ENCODE results near the gene OR8J3.
"Not testable (repeated sequence)": the region's sequence is repeated elsewhere in the genome, so short reads cannot be mapped to it uniquely, and the experiment has no call there.

Gene OR8J3

DNA sequence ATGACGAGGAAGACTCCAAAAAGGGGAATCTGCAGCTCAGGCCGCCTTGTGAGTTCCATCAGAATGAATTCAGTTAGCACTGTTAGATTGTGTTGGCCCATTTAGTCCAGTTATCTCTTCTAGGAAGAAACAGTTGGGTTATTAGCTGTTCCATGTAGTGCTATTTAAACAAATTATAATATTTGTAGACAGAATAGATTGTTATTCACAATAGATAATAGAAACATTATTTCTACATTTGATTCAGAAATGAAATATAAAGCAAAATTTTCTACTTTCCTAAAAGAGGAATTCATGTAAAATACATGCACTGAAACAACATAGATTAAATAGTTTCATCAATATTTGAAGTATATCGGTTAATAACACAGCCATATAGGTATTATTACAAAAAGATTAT is 20.2 kb upstream of the OR8J3 start, which contains the start of gene OR8K5:
TSS of gene OR8K5 (minus strand) at position 101 of the 400 bp plus-strand sequence. CDS start at position 101, 0 bp downstream.
- DNase-seq (ENCODE audit: low read depth): no peak
- no peak within 1 kb of the TSS for H3K4me3 ChIP-seq (ENCODE audit: control insufficient read depth, low read depth, low read length)
- TF ChIP-seq, protein P1, sequence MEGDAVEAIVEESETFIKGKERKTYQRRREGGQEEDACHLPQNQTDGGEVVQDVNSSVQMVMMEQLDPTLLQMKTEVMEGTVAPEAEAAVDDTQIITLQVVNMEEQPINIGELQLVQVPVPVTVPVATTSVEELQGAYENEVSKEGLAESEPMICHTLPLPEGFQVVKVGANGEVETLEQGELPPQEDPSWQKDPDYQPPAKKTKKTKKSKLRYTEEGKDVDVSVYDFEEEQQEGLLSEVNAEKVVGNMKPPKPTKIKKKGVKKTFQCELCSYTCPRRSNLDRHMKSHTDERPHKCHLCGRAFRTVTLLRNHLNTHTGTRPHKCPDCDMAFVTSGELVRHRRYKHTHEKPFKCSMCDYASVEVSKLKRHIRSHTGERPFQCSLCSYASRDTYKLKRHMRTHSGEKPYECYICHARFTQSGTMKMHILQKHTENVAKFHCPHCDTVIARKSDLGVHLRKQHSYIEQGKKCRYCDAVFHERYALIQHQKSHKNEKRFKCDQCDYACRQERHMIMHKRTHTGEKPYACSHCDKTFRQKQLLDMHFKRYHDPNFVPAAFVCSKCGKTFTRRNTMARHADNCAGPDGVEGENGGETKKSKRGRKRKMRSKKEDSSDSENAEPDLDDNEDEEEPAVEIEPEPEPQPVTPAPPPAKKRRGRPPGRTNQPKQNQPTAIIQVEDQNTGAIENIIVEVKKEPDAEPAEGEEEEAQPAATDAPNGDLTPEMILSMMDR (conservative IDR thresholded peaks at IDR 0.05; ENCODE audit: control insufficient read depth, insufficient read depth, low read depth, low read length): no peak

DNA sequence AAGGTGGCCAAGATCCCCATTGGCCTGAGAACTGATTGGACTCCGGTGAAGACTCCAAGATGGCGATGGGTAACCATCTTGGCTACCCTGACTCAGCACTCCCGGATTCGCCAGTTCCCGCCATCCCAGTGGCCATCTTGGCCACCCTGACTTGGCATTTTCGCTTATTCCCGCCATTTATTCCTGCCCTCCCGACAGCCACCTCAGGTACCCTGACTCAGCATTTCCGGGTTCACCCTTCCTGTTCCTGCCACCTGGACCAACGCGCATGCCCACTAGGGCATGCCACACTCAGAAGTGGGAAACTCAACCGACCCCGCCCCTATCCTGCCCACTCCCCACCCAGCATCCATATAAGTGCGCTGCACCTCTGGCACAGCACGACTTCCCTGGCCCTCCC is 12.3 kb upstream of the OR8J3 start:
- H3K4me3 ChIP-seq (ENCODE audit: control insufficient read depth, low read depth, low read length): no peak overlapping the region
- TF ChIP-seq, protein P1 (conservative IDR thresholded peaks at IDR 0.05; ENCODE audit: control insufficient read depth, insufficient read depth, low read depth, low read length): no peak
- no peak for DNase-seq (ENCODE audit: low read depth)

- H3K4me3 ChIP-seq (ENCODE audit: control insufficient read depth, low read depth, low read length): no peak overlapping the region
- no peak for DNase-seq (ENCODE audit: low read depth)
- TF ChIP-seq, protein P1 (conservative IDR thresholded peaks at IDR 0.05; ENCODE audit: control insufficient read depth, insufficient read depth, low read depth, low read length): no peak
Observed at GRCh38 chr11:56151376-56151775, 11.4 kb upstream of the OR8J3 start.

DNA sequence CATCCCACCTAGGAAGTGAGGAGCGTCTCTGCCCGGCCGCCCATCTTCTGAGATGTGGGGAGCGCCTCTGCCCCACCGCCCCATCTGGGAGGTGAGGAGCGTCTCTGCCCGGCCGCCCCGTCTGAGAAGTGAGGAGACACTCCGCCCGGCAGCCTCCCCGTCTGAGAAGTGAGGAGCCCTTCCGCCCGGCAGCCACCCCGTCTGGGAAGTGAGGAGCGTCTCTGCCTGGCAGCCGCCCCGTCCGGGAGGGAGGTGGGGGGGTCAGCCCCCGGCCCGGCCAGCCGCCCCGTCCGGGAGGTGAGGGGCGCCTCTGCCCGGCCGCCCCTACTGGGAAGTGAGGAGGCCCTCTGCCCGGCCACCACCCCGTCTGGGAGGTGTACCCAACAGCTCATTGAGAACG is 3.7 kb upstream of the OR8J3 start:
- not testable (repeated sequence) for DNase-seq (ENCODE audit: low read depth); H3K4me3 ChIP-seq (ENCODE audit: control insufficient read depth, low read depth, low read length)

DNA sequence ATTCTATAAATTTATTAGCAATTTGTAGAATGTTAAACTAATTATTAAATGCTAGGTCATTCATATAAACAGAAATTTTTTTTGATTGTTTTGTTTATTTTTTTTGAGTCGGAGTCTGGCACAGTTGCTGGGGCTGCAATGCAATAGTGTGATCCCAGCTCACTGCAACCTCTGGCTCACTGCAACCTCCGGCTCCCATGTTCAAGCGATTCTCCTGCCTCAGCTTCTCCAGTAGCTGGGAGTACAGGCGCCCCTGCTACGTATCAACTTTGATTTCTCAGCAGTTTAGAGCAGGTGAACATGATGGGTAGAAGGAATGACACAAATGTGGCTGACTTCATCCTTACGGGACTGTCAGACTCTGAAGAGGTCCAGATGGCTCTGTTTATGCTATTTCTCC is 17.9 kb downstream of the OR8J3 start, which contains the start of gene OR8H3:
TSS of gene OR8H3 (plus strand) at position 301 of the 400 bp plus-strand sequence. CDS start at position 301, 0 bp downstream.
- H3K4me3 ChIP-seq (ENCODE audit: control insufficient read depth, low read depth, low read length): no peak within 1 kb of the TSS
- TF ChIP-seq, protein P1 (conservative IDR thresholded peaks at IDR 0.05; ENCODE audit: control insufficient read depth, insufficient read depth, low read depth, low read length): no peak
- no peak for DNase-seq (ENCODE audit: low read depth)

DNA sequence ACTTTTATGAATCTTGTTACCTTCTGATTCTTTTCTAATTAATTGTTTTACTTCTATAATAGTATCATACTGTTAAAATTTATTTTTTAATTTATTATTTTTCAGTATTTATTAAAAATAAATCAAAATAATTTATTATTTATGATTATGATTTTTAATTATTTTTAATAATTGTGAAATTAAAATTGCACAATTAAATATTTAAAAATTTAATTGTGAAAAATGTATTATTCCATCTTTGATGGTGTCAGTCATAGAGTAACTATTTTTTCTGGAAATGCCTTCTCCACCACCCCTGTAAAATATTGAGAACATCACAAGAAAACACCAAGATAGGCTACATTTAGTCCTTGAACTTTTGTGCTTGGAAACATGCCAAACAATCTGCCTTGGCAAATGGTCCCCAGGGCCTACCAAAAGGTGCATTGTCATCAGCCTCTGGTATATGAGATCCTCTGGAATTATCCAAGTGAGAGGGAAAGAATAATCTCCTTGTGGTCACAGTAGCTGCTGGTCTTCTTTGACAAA is 36.7 kb downstream of the OR8J3 start, which contains the start of gene OR8H2:
TSS of gene OR8H2 (plus strand) at position 478 of the 528 bp plus-strand sequence. CDS start 1,356 bp downstream, outside the sequence.
- TF ChIP-seq, protein P1 (conservative IDR thresholded peaks at IDR 0.05; ENCODE audit: control insufficient read depth, insufficient read depth, low read depth, low read length): no peak
- H3K4me3 ChIP-seq (ENCODE audit: control insufficient read depth, low read depth, low read length): no peak within 1 kb of the TSS
- no peak for DNase-seq (ENCODE audit: low read depth)

DNA sequence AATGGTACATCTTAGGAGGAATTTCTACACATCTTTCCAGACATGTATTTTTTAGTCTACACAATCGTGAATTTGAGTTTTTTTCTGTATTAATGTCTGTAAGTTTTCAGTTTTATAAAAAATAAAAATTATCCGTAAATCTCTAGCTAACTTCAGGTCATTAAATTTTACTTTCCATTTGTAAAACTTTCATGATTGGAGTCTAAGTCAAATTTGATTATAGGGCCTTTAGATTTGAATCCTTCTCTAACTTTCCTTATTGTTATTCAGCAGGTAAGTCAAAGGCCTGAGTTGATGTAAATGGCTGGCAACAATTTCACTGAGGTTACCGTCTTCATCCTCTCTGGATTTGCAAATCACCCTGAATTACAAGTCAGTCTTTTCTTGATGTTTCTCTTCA is 47.0 kb downstream of the OR8J3 start, which contains the start of gene OR8I2:
TSS of gene OR8I2 (plus strand) at position 301 of the 400 bp plus-strand sequence. CDS start at position 301, 0 bp downstream.
- H3K4me3 ChIP-seq (ENCODE audit: control insufficient read depth, low read depth, low read length): no peak within 1 kb of the TSS
- no peak for DNase-seq (ENCODE audit: low read depth)
- TF ChIP-seq, protein P1 (conservative IDR thresholded peaks at IDR 0.05; ENCODE audit: control insufficient read depth, insufficient read depth, low read depth, low read length): no peak
